Embryonic facial prominence (tissue), 1 donor: ENCODE results near the gene AMBRA1.

Experiments used
- DNase-seq: peaks from one replicate; pipeline ENCODE4 v3.0.0-alpha.2; 2016; ENCODE audit errors: extremely low spot score

Gene AMBRA1

DNA sequence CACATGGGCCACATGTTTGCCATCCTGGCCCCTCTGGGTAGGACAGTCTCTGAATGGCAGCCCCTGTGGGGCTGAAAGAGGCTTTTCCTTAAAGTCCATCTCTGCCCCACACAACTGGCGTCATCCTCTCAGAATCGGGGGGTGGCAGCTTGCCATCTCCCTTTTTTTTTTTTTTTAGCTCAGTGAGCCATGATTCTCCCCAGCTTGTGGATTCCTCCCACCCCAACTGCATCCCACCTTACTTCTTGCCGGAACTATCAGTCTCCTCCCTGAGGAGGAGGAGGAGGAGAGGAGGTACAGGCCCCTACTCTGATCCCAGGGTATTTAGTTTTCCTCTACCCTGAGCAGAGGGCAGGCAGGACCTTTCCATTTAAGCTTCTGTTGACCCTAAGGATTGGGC lies 243.1 kb downstream of the AMBRA1 start:
- DNase-seq = no peak

DNA sequence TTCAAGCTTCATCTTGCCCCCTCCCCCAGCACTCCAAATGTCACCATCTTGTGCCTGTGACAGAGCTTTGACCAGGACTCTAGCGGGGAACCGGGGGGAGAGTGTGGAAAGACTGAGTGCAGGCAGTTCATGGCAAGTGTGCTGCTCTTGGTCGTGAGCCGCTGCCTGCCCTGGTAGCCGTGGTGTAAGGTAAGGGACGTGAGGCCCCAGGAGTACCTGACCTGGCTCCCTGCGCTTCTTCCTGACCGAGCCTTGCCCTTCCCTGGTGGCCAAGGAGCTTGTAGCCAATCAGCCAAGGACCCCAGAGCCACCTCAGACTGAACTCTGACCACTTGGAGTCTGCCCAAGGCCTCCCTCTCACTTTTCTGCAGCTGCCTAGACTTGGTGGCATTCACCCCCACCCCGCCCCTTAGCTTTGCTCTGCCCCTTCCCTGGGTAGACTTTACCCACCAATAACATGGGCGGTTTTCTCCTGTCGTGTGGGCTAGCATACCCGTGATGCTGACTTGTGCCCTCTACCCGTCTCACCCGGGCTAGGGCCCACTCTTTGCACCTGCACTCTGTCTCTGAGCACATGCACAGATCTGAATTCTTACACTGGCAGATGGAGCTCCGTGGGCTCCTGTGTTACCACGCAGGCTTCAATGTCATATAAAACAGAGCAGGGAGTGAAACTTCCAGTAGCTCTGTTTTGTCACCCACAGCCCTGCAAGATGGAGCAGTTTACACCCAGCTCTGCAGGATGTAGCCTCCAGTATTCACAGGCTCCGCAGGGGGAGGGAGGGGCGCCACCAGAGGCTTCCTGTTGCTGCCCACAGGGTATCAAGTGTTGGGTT lies 245.0 kb downstream of the AMBRA1 start:
- no peak for DNase-seq

DNA sequence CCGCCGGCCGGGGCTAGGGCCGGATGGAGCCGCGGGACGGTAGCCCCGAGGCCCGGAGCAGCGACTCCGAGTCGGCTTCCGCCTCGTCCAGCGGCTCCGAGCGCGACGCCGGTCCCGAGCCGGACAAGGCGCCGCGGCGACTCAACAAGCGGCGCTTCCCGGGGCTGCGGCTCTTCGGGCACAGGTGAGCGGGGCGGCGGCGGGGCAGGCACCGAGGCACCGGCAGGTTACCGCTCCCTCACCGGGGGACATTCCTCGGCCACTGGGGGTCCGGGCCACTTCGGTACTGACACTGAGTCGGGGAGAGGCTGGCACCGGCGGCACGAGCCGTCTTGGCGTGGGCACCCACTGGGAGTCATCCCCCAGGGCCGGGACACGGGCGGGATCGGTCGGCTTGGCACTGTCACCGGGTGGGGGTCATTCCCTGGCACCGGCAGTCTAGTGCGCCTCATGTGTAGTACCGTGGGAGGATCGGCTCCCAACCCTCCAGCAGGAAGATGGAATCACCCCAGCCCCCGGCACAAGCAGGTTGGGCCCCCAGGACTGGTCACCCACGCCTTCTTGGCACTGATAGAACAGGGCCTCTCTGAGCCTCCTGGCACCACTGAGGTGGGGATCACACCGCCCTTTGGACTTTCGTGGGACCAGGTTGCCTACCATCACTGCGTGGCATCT lies 246.0 kb downstream of the AMBRA1 start:
- DNase-seq = no peak

DNA sequence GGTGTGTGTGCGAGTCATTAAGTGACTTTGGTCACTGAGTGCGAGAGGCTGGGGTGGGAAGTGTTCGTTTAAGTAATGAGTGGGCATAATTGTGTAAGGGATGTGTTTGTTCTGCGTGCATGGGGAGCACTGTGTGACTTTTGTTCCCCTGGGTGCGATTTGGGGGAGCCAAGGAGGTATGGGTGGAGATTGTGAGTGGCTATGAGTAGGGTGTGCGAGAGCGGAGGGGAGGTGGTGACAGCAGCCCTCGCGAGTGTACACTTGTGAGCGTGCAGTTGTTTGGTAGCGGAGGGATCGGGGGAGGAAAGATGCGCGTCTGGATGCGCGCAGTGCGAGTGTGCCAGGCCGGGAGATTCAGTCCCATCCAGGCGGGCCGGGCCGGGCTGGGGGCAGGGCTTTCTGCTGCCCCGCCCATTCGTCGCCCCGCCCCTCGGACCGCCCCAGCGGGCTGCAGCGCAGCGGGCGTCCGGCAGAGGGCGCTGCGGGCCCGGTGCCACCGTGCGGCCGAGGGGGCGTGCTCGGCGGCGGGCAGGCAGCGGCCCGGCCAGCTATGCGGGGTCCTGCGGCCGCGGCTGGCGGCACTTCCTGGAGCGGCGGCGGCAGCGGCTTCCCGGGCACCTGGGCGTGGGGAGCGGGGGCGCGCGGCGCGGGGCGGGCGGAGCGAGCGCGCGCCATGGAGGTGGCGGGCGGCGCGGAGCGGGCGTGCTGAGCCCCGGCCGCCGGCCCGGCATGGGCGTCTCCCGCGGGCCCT lies 246.8 kb downstream of the AMBRA1 start, which contains the start of gene DGKZ:
DGKZ (plus strand) TSS at position 578 of the 751 bp plus-strand sequence. CDS start 197 bp downstream, outside the sequence.
- DNase-seq = no peak
